ENCODE data around the gene TSPOAP1.

The TSPOAP1 gene

DNA sequence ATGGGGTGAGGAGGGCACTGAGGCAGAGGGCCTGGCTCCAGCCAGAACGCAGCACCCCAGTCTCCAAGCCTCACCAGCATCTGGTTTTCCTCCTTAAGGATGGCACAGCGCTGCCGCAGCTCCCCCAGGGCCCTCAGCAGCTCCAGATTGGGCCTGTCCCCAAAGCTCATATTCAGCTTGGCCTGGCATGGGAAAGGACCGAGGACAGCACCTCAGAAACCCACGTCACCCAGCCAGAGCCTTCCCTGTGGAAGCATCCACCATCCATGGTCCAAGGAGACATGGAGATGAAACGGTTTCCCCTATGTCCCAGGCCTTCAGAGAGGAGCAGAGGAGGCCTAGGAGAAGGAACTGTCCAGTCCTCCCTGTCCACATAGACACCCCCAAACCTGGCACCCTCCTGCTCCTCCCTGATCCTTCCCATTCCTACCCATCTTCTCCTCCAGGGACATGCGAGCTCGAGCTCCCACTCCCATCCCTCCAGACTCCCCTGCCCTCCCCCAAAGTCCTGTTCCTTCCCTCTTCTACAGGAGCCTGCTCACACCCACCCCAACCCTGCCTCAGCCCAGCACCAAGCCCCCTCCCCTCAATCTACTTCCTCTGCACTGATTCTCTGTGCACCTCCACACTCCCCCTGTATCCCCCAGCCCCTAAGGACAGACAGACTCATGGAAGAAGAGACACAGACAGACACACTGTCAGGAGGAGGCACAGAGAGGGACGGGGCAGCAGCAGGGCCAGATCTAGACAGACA is 1.8 kb downstream of the TSPOAP1 start:
- Histone ChIP-seq H3K4me2 (ENCODE audit: low read depth, low read length, poor library complexity, severe bottlenecking) (peak overlapping the region; percentile 90), H3K79me2 (ENCODE audit: insufficient read depth, low read length) (peaks cover 79% of the 10 kb centered on the region), H4K20me1 (ENCODE audit: insufficient read depth, low read length, poor library complexity, severe bottlenecking) (peaks cover 88% of the 10 kb centered on the region), H3K4me1 (ENCODE audit: insufficient read depth, low read length, poor library complexity, severe bottlenecking) (peaks cover 28% of the 10 kb centered on the region), H3K9me2 (replicated peaks; ENCODE audit: low read depth, low read length) (no peaks in the 10 kb centered on the region), H3F3A (ENCODE audit: low read depth) (peaks cover 15% of the 10 kb centered on the region; the same call in 1 of the 2 replicates), H3K4me3 (ENCODE audit: low read length, poor library complexity, severe bottlenecking) (peak overlapping the region; percentile 99), H3K36me3 (ENCODE audit: insufficient read depth, low read length) (peaks cover 55% of the 10 kb centered on the region), H3K9ac (ENCODE audit: low read depth, low read length, poor library complexity, severe bottlenecking) (peak overlapping the region; percentile 12), H3K27me3 (ENCODE audit: insufficient read depth, low read length, poor library complexity, severe bottlenecking) (peaks cover 19% of the 10 kb centered on the region), H2AFZ (ENCODE audit: low read length) (no peak overlapping the region), H3K9me3 (ENCODE audit: insufficient read depth, low read depth, low read length) (no peaks in the 10 kb centered on the region)
- TF ChIP-seq, protein P1, sequence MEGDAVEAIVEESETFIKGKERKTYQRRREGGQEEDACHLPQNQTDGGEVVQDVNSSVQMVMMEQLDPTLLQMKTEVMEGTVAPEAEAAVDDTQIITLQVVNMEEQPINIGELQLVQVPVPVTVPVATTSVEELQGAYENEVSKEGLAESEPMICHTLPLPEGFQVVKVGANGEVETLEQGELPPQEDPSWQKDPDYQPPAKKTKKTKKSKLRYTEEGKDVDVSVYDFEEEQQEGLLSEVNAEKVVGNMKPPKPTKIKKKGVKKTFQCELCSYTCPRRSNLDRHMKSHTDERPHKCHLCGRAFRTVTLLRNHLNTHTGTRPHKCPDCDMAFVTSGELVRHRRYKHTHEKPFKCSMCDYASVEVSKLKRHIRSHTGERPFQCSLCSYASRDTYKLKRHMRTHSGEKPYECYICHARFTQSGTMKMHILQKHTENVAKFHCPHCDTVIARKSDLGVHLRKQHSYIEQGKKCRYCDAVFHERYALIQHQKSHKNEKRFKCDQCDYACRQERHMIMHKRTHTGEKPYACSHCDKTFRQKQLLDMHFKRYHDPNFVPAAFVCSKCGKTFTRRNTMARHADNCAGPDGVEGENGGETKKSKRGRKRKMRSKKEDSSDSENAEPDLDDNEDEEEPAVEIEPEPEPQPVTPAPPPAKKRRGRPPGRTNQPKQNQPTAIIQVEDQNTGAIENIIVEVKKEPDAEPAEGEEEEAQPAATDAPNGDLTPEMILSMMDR (conservative IDR thresholded peaks at IDR 0.05; ENCODE audit: low read length), result no peak
- TF ChIP-seq EZH2phosphoT487 (IDR thresholded peaks at IDR 0.05; ENCODE audit: borderline replicate concordance), result no peak

DNA sequence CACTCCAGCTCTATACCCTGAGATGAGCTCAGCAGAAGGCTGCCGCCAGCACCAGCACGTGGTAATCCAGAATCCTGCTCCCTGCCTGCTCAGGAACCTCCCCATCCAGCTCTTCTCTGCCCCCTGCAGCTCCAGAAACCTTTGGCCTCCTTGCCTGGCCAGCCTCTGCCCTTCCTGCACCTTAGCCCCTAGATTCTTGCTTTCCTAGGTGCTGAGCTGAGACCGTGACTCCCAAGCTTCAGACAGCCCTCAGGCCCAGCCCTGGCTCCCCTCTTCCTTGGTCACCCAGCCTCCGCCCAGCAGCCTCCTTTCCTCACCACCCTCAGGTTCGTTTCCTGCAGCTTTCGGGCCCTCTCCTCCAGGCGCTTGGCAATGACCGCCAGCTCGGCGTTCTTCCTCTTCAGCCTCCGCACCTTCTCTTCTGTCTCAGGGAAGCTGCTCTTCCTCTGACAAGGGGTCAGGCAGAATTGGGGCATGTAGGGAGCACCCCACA is 2.6 kb downstream of the TSPOAP1 start:
- peaks cover 72% of the 10 kb centered on the region for H3K79me2 ChIP-seq (ENCODE audit: insufficient read depth, low read length)
- H3K4me1 ChIP-seq (ENCODE audit: insufficient read depth, low read length, poor library complexity, severe bottlenecking), result peaks cover 28% of the 10 kb centered on the region
- peaks cover 83% of the 10 kb centered on the region for H4K20me1 ChIP-seq (ENCODE audit: insufficient read depth, low read length, poor library complexity, severe bottlenecking)
- peaks cover 15% of the 10 kb centered on the region; the same call in 1 of the 2 replicates for H3F3A ChIP-seq (ENCODE audit: low read depth)
- H3K36me3 ChIP-seq (ENCODE audit: insufficient read depth, low read length), result peaks cover 51% of the 10 kb centered on the region
- H2AFZ ChIP-seq (ENCODE audit: low read length), result no peak overlapping the region
- TF ChIP-seq, protein P1 (conservative IDR thresholded peaks at IDR 0.05; ENCODE audit: low read length), result no peak
- no peak for TF ChIP-seq EZH2phosphoT487 (IDR thresholded peaks at IDR 0.05; ENCODE audit: borderline replicate concordance)
- peak overlapping the region; percentile 90 for H3K4me2 ChIP-seq (ENCODE audit: low read depth, low read length, poor library complexity, severe bottlenecking)
- no peaks in the 10 kb centered on the region for H3K9me3 ChIP-seq (ENCODE audit: insufficient read depth, low read depth, low read length)
- no peaks in the 10 kb centered on the region for H3K9me2 ChIP-seq (replicated peaks; ENCODE audit: low read depth, low read length)
- H3K9ac ChIP-seq (ENCODE audit: low read depth, low read length, poor library complexity, severe bottlenecking), result no peak overlapping the region
- H3K4me3 ChIP-seq (ENCODE audit: low read length, poor library complexity, severe bottlenecking), result no peak overlapping the region
- peaks cover 12% of the 10 kb centered on the region for H3K27me3 ChIP-seq (ENCODE audit: insufficient read depth, low read length, poor library complexity, severe bottlenecking)

DNA sequence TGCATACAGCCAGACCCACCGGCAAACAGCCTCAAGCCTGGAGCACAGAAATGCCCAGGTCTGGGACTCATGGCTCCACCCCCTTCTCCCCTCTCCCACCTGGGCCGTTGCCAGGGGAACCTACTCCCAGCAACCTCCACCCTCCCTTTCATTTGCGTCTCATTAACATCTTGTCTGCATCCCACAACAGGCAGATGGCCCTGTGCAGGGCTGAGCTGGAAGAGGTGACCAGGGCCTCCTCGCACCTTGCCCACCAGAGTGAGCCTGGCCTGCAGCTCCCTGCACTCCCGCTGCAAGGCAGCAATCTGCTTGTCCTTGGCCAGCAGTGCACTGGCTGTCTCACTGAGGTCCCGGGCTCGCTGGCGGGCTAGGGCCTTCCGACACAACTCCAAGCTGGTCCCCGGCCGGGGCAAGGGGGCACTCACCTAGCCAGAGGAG is 3.3 kb downstream of the TSPOAP1 start:
- peaks cover 4% of the 10 kb centered on the region for H3K27me3 ChIP-seq (ENCODE audit: insufficient read depth, low read length, poor library complexity, severe bottlenecking)

More for the DNA sequence above, 3.3 kb downstream of the TSPOAP1 start:
- H4K20me1 ChIP-seq (ENCODE audit: insufficient read depth, low read length, poor library complexity, severe bottlenecking), result peaks cover 76% of the 10 kb centered on the region
- H3K4me2 ChIP-seq (ENCODE audit: low read depth, low read length, poor library complexity, severe bottlenecking), result no peak overlapping the region
- no peak overlapping the region for H3K4me3 ChIP-seq (ENCODE audit: low read length, poor library complexity, severe bottlenecking)
- no peaks in the 10 kb centered on the region for H3K9me3 ChIP-seq (ENCODE audit: insufficient read depth, low read depth, low read length)
- H2AFZ ChIP-seq (ENCODE audit: low read length), result no peak overlapping the region
- peaks cover 51% of the 10 kb centered on the region for H3K36me3 ChIP-seq (ENCODE audit: insufficient read depth, low read length)
- H3K79me2 ChIP-seq (ENCODE audit: insufficient read depth, low read length), result peaks cover 65% of the 10 kb centered on the region
- H3K9me2 ChIP-seq (replicated peaks; ENCODE audit: low read depth, low read length), result no peaks in the 10 kb centered on the region
- peaks cover 13% of the 10 kb centered on the region; the same call in 1 of the 2 replicates for H3F3A ChIP-seq (ENCODE audit: low read depth)
- TF ChIP-seq, protein P1 (conservative IDR thresholded peaks at IDR 0.05; ENCODE audit: low read length), result no peak
- no peak for TF ChIP-seq EZH2phosphoT487 (IDR thresholded peaks at IDR 0.05; ENCODE audit: borderline replicate concordance)
- no peak overlapping the region for H3K9ac ChIP-seq (ENCODE audit: low read depth, low read length, poor library complexity, severe bottlenecking)
- peaks cover 28% of the 10 kb centered on the region for H3K4me1 ChIP-seq (ENCODE audit: insufficient read depth, low read length, poor library complexity, severe bottlenecking)
